GM12891 (cell line): Measurements from ENCODE around the gene DTX3.

Experiments
- POLR2A ChIP-seq: IDR thresholded peaks from 2 replicates; pipeline ENCODE4 v1.6.1; 2011; ENCODE audit warnings: low read depth, low read length, control low read depth
- POLR2AphosphoS5 ChIP-seq: IDR thresholded peaks from 2 replicates; pipeline ENCODE4 v1.6.1; 2011; ENCODE audit warnings: low read depth, low read length, control low read depth

DNA sequence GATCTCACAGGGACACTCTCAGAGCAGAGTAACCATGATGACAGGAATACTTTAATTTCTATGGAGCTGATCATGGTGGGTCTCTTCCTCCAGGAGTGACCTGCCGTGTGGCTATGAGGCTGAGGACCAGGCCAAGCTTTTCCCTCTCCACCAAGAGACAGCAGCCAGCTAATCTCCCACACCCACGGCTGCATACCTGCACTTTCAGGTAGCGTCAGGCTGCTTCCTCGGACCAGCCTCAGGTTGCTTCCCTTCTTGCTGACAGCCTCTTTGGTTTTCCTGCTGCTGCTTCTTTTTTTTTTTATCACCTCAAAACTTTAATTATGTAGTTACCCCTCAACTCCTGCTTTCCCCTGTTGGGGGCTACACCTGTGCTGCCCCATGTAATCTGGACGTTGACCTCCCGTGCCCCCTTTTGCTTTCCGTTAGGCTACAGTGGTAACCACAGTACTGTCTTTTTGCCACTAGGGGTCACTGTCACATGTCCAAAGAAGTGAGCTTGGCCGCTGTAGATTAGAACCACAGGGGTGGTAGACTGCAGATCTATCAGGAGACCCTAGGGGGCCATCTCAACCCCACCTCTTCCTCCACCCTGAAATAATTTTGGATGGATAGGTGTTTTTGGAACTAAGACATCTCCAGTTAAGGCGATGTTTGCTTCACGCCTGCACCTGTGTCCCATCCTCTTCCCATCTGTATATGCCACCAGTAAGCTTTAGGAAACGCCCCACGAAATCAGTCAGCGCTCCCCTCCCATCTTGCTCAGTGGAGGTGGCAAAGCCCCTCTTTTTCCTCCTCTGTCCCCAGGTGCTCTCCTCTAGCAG is 21.4 kb upstream of the DTX3 start:
- TF ChIP-seq POLR2A (no peak), POLR2AphosphoS5 (no peak)
